GM12892 (cell line): Measurements from ENCODE around the gene GINS2.

Experiments used
- POLR2A ChIP-seq: IDR thresholded peaks from 2 replicates; pipeline ENCODE4 v1.6.1; 2011; ENCODE audit warnings: low read depth, low read length, control low read depth
- POLR2AphosphoS5 ChIP-seq: IDR thresholded peaks from 2 replicates; pipeline ENCODE4 v1.6.1; 2011; ENCODE audit warnings: low read depth, low read length, control low read depth

- TF ChIP-seq POLR2A (no peak), POLR2AphosphoS5 (no peak)
Measured at GRCh38 chr16:85640254-85640558, 48.5 kb downstream of the GINS2 start.
